H7 (cell line): ENCODE data around the gene XRCC3. TPM values are rescaled to one million over a fixed set of nuclear protein-coding genes. Genes with fewer than 3 reads are reported as not detected.

ENCODE experiments used
- DNase-seq: peaks from one replicate; pipeline ENCODE4 v3.0.0; 2012
- H3K27me3 ChIP-seq: 2 replicates; pipeline ENCODE4 v1.6.0; 2011; ENCODE audit warnings: mild to moderate bottlenecking, low read length; ENCODE audit not compliant: control insufficient read depth, insufficient read depth
- H3K36me3 ChIP-seq: replicated peaks from 2 replicates; pipeline ENCODE4 v1.5.1; 2011; ENCODE audit warnings: low read length; ENCODE audit not compliant: control insufficient read depth, insufficient read depth
- H3K4me3 ChIP-seq: 2 replicates; pipeline ENCODE4 v1.5.1; 2011; ENCODE audit warnings: low read depth, mild to moderate bottlenecking, control low read depth, low read length, moderate library complexity; ENCODE audit not compliant: insufficient read depth
- total RNA-seq: library from RNA; depleted of rRNA; stranded (reverse); fragments of >200 nt; shearing (Covaris generic); gene quantifications from 2 replicates; pipeline ENCODE4 v1.2.3, GENCODE V29; 2014

Gene XRCC3
- total RNA-seq, 1 experiment from 2014 or later, result 75.1 TPM

- H3K27me3 ChIP-seq, result no peaks in the 10 kb centered on the region
- peaks cover 11% of the 10 kb centered on the region for H3K36me3 ChIP-seq
- DNase-seq, result no peak
- no peak overlapping the region for H3K4me3 ChIP-seq
Measured at GRCh38 chr14:103690332-103690731, 24.9 kb downstream of the XRCC3 start.

- H3K36me3 ChIP-seq, result peaks cover 10% of the 10 kb centered on the region
- no peaks in the 10 kb centered on the region for H3K27me3 ChIP-seq
Measured at GRCh38 chr14:103688906-103689902, 26.0 kb downstream of the XRCC3 start.

GRCh38 chr14:103688441-103688840, 26.8 kb downstream of the XRCC3 start:
- DNase-seq, result no peak
- Histone ChIP-seq H3K4me3 (no peak overlapping the region), H3K36me3 (peaks cover 10% of the 10 kb centered on the region), H3K27me3 (no peaks in the 10 kb centered on the region)

More at GRCh38 chr14:103688906-103689902, 26.0 kb downstream of the XRCC3 start:
- no peak for DNase-seq
- no peak overlapping the region for H3K4me3 ChIP-seq

- no peaks in the 10 kb centered on the region for H3K27me3 ChIP-seq
- no peak for DNase-seq
- no peak overlapping the region for H3K4me3 ChIP-seq
- peaks cover 9% of the 10 kb centered on the region for H3K36me3 ChIP-seq
Measured at GRCh38 chr14:103687712-103688111, 27.5 kb downstream of the XRCC3 start.

- no peak for DNase-seq
- H3K27me3 ChIP-seq, result no peaks in the 10 kb centered on the region
- H3K36me3 ChIP-seq, result peaks cover 7% of the 10 kb centered on the region
- H3K4me3 ChIP-seq, result no peak overlapping the region
Measured at GRCh38 chr14:103686831-103687485, 28.3 kb downstream of the XRCC3 start.

GRCh38 chr14:103685276-103686211, 29.7 kb downstream of the XRCC3 start:
- peaks cover 13% of the 10 kb centered on the region for H3K36me3 ChIP-seq
- no peaks in the 10 kb centered on the region for H3K27me3 ChIP-seq
- H3K4me3 ChIP-seq, result no peak overlapping the region
- no peak for DNase-seq

- H3K4me3 ChIP-seq, result no peak overlapping the region
- peaks cover 17% of the 10 kb centered on the region for H3K36me3 ChIP-seq
- no peaks in the 10 kb centered on the region for H3K27me3 ChIP-seq
- DNase-seq, result no peak
Measured at GRCh38 chr14:103684871-103685270, 30.4 kb downstream of the XRCC3 start.

- no peaks in the 10 kb centered on the region for H3K27me3 ChIP-seq
- peak; percentile 42 for DNase-seq
- peaks cover 21% of the 10 kb centered on the region for H3K36me3 ChIP-seq
- H3K4me3 ChIP-seq, result no peak overlapping the region
Measured at GRCh38 chr14:103684471-103684870, 30.8 kb downstream of the XRCC3 start.

GRCh38 chr14:103683139-103683538, 32.1 kb downstream of the XRCC3 start:
- Histone ChIP-seq H3K4me3 (no peak overlapping the region), H3K27me3 (no peaks in the 10 kb centered on the region), H3K36me3 (peaks cover 27% of the 10 kb centered on the region)
- no peak for DNase-seq

GRCh38 chr14:103680491-103681231, 34.6 kb downstream of the XRCC3 start:
- H3K4me3 ChIP-seq, result no peak overlapping the region
- H3K36me3 ChIP-seq, result peaks cover 34% of the 10 kb centered on the region
- H3K27me3 ChIP-seq, result no peaks in the 10 kb centered on the region
- no peak for DNase-seq

GRCh38 chr14:103679351-103679750, 35.9 kb downstream of the XRCC3 start:
- H3K27me3 ChIP-seq, result no peaks in the 10 kb centered on the region
- no peak overlapping the region for H3K4me3 ChIP-seq
- H3K36me3 ChIP-seq, result peaks cover 41% of the 10 kb centered on the region
- peak; percentile 87 for DNase-seq

GRCh38 chr14:103676881-103677675, 38.2 kb downstream of the XRCC3 start:
- no peaks in the 10 kb centered on the region for H3K27me3 ChIP-seq

GRCh38 chr14:103675957-103676356, 39.3 kb downstream of the XRCC3 start:
- no peak overlapping the region for H3K4me3 ChIP-seq
- H3K36me3 ChIP-seq, result peaks cover 51% of the 10 kb centered on the region
- no peak for DNase-seq
- no peaks in the 10 kb centered on the region for H3K27me3 ChIP-seq

More at GRCh38 chr14:103676881-103677675, 38.2 kb downstream of the XRCC3 start:
- DNase-seq, result no peak
- H3K4me3 ChIP-seq, result no peak overlapping the region
- peaks cover 48% of the 10 kb centered on the region for H3K36me3 ChIP-seq
